Stimulated activated CD4-positive, alpha-beta T cell treated with anti-CD3 and anti-CD28 coated beads, Interleukin-12 subunit alpha, Interleukin-12 subunit beta, amount 100 ng/mL, for 4 hours (primary cell): ENCODE measurements around the gene DLK2.
"Not testable (repeated sequence)": the region's sequence is repeated elsewhere in the genome, so short reads cannot be mapped to it uniquely, and the experiment has no call there.

Experiments used
- DNase-seq: peaks from one replicate; pipeline ENCODE4 v3.0.0-alpha.2; 2020

Gene DLK2

GRCh38 chr6:43455531-43456428 lies at the start of gene DLK2:
TSS of gene DLK2 (minus strand) at chr6:43455548. CDS start at chr6:43454825, 723 bp downstream.
- DNase-seq, result peak; percentile 64

DNA sequence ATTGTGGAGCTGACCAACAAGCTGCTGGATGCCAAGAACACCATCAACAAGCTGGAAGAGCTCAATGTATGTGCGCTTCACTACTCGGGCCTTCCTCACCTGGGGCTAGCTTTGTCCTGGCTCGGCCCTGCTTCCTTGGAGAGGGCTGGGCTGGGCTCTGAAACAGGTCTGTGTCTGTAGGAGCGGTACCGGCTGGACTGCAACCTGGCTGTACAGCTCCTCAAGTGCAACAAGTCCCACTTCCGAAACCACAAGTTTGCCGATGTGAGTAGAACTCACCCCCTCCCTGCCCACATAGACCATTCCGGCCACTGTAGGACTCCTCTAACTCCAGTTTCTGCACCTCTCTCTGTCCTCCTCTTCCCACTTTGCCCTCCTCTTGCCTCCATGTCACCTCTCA lies 48.1 kb upstream of the DLK2 start:
- no peak for DNase-seq

DNA sequence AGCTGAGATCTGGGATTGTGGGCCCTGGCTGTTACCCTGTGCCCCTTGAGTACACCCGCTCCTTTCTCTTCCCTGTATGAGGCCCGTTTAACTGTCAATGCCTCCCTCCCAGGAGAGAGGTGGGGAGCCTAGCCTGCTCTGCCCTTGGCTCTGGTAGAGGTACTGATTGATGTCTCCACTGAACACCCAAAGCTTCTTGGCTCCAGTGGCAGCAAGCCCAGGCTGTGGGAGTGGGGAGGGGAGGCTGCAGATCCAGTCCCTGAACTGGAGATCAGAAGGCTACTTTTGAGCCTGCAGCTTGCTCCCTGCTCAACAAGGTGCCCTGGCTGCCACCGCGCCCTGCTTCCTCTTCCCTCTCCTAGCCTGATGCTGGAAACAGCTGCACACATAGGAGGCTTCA lies 47.3 kb upstream of the DLK2 start:
- DNase-seq, result no peak

DNA sequence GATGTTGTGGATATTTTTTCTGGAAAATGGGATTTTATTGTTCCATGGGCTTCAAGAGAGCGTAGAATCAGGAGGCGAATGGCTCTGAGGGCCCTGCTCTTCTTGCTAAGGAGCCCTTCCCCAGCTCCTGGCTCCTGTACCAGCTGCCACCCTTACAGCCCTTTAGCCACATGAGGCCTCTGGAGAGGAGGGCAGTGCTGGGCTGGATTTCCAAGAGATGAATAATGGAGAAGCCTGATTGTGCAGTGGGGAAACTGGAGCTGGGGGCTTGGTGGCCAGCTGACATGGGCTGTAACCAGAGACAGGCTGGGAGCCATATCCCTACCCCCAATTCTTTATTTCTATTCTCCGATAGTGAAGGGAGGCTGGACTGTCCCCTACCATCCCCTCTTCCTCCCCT lies 45.6 kb upstream of the DLK2 start:
- no peak for DNase-seq

DNA sequence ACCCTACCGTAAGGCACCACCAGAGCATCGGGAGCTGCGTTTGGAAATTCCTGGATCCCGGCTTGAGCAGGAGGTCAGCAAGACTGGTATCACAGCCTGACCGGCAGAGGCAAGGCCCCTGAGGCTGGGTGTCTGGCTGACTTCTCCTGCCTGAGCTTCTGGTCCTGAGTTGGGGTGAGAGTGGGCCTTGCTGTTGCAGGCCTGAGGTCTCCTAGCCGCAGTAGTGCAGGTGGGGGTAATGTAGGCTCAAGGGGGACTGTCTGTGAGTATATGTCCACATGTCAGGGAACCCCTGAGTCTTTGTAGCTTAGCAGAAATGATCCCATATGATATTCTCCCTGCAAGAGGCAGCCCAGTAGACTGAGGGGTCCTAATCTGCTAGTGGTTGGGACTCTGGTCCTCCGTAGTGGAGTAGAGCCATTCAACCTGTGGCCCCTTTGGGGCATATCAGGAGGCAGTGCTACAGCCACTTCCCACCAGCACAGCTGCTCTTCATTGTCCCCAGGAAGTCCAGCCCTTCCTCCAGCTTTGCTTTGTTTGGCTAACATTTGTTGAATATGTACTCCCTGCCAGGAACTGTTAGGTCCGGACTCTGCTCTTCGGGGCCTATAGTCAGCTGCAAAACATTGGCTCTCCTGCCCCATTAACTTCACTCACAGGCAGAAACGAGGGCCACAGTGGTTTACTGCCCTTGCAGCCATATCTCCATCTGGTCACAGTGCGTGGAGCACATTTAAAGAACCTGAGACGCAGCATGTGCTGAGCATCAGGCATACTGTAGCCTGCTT lies 43.9 kb upstream of the DLK2 start:
- DNase-seq, result no peak

DNA sequence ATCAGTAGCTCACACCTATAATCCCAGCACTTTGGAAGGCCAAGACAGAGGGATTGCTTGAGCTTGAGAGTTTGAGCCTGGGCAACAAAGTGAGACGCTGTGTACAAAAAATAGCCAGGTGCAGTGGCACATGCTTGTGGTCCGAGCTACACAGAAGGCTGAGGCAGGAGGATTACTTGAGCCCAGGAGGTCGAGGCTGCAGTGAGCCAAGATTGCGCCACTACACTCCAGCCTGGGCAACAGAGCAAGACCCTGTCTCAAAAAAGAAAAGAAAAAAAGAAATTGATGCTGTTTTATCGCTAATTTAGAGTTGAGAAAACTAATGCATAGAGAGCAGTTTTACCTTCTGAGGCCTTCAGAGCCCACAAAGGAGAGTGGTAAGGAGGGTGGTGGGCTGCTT lies 42.9 kb upstream of the DLK2 start:
- DNase-seq, result not testable (repeated sequence)

DNA sequence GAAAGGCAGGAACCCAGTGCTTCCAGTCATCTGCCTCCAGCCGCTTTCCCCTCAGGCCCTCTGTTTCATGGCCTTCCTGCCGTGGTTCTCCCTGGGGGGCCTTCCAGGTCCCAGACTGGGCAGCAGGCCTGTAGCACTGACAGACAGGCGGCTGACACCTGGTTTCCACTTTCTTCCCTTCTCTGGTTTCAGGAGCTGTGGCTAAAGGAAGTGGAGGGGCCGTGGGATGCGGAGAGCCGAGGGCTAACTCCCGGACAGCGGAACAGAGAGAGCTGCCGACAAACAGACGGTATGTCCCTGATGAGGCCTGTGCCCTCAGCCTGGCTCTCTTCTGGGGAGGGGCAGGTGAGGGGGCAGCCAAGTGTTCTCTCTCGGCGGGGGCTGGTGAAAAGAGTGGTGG lies 42.3 kb upstream of the DLK2 start:
- DNase-seq, result no peak

- no peak for DNase-seq
Measured at GRCh38 chr6:43497129-43497396, 41.7 kb upstream of the DLK2 start.

DNA sequence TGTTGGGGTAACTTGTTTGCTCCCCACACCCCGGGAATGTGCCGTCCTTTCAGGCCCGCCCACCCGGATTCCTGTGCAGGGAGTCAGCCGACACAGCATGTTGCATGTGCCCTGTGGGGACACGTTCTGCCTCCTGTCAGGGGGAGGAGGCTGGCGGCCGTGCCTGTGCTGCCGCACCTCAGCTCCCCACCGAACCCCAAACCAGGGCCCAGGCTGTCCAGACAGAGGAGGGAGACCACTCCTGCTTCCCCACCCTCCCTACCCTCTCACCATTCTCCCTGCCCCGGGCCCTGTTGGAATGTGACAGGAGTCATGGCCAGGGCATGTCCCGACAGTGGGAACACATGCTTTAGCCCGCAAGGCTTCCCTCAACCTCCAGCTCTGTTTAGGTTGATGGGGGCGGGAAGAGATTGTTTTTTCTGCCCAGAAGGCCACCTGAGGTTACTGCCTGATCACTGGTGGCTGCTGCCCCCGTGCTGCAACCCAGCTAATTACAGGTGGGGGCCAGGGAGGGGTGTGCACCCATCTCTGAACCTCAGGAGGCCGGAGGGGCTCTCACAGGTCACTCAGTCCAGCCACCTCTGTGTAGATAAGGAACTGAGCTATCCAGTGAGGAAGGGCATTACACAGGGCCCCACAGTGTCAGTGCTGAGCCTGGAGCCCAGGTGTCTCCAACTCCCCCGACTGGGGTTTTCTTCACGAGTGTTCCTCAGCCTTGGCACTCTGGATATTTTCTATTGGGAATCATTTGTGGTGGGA lies 41.2 kb upstream of the DLK2 start:
- no peak for DNase-seq

DNA sequence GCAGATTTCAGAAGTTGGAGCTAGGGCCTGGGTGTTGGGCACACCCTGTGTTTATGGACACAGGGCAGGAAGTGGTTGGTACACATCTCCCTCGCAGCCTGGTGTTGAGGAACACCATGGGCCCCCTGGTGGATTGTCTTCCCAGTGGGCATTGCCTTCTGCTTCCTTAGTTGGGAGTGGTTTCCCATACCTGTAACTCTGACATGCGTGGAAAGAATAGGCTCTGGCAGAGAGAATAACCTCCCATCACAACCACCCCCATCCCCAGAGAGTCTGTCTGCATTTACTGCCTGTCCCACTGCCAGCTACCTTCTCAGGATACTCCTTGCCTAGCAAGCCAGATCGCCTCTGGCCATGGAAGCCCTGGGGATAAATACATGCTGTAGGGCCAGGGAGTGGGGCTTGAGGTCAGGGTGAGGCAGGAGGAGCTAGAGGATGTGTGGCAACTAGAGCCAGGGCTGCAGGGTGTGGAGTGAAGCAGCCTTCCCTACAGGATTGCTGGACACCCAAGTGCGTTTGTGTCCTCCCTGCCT lies 40.1 kb upstream of the DLK2 start:
- no peak for DNase-seq

DNA sequence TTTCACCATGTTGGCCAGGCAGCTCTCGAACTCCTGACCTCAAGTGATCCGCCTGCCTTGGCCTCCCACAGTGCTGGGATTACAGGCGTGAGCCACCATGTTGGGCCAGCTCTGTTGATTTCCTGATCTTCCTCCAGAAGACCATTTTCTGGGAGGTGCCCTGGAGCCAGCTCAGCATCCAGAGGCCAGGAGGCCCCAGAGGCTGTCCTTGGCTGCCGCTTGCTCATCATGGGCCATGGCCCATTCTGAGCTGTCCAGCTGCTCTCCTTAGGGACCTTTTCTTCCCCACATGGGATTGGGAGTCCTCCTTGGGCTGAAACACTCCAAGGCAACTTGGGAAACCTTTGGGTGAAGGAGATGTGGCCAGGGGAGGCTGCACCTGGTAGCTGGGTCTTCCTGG lies 39.4 kb upstream of the DLK2 start:
- DNase-seq, result no peak

- DNase-seq, result no peak
Measured at GRCh38 chr6:43494321-43494720, 39.0 kb upstream of the DLK2 start.

DNA sequence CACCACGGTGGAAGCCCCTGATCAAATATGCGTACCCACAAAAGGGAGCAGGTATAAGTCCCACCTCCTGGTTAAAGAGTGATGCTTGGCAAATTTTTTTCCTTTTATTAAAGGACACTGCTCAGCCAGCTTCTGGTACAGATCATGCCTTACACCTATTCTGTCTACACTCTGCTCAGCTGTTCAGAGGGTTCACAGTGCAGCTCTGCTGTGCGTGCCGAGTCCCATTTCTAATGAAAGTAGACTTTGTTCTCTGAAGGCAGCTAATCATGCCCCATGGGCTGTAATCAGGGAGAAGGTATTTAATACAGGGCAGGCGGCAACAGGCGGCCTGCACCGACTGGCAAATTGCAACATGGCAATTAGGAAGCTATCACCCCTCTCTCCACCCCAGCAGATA lies 38.5 kb upstream of the DLK2 start:
- no peak for DNase-seq

GRCh38 chr6:43493230-43493629 lies 37.9 kb upstream of the DLK2 start:
- no peak for DNase-seq

GRCh38 chr6:43492673-43493072 lies 37.3 kb upstream of the DLK2 start:
- no peak for DNase-seq

GRCh38 chr6:43491750-43492661 lies 36.7 kb upstream of the DLK2 start:
- no peak for DNase-seq

DNA sequence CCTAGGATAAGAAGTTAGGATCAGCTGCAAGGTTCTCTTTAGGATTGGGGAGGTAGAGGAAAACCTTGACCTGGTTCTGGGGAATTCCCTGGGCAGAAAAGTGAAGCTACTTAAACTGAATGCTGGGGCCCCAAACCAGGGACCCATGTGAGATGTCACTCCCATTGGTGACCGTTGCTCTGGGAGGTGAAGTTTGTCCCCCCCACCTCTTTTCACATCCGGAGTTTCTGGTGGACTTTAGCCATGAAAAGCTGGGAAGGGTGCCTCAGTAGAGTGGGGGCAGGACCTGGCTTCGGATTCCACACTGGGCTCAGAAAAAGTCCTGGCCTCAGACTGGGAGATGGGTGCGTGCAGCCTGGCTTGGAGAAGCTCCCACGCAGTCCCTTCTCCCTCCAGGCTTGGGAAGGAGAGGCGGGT lies 35.2 kb upstream of the DLK2 start:
- no peak for DNase-seq

GRCh38 chr6:43489277-43490072 lies 34.1 kb upstream of the DLK2 start:
- no peak for DNase-seq

- no peak for DNase-seq
Measured at GRCh38 chr6:43488667-43489276, 33.4 kb upstream of the DLK2 start.

GRCh38 chr6:43481591-43482236 lies 26.4 kb upstream of the DLK2 start:
- no peak for DNase-seq
